Activated T-cell treated with anti-CD3 and anti-CD28 coated beads, Interleukin-2, amount 50 U/mL, for 72 hours (primary cell): ENCODE measurements around the gene AGRN. TPM values are rescaled to one million over a fixed set of nuclear protein-coding genes. Genes with fewer than 3 reads are reported as not detected.

Source experiments
- ATAC-seq, 2 donors: fragments of 150-1000 bp; cut with Tn5 transposase; replicated peaks in 1 of 2; 2 replicates each; pipeline ENCODE4 v1.10.0; 2021; ENCODE audit warnings: moderate library complexity in 2 of 2, mild to moderate bottlenecking in 1 of 2
- DNase-seq, 2 donors: peaks; one replicate each; pipeline ENCODE4 v3.0.0; 2021 to 2022; ENCODE audit warnings: mixed read lengths in 1 of 2
- H3K27ac Mint-ChIP-seq: one replicate; pipeline ENCODE4 v1.8.0; 2022; ENCODE audit warnings: mild to moderate bottlenecking, moderate library complexity, mixed read lengths
- H3K27me3 Mint-ChIP-seq: one replicate; pipeline ENCODE4 v1.8.0; 2022; ENCODE audit warnings: low read depth, mixed read lengths
- H3K36me3 Mint-ChIP-seq, 2 donors: one replicate each; pipeline ENCODE4 v1.8.0; 2022; ENCODE audit warnings: mixed read lengths in 2 of 2, mild to moderate bottlenecking in 1 of 2; ENCODE audit not compliant: insufficient read depth in 2 of 2
- H3K4me1 Mint-ChIP-seq: one replicate; pipeline ENCODE4 v1.8.0; 2022; ENCODE audit warnings: low read depth, mixed read lengths
- H3K4me3 Mint-ChIP-seq, 2 donors: one replicate each; pipeline ENCODE4 v1.8.0; 2022; ENCODE audit warnings: mild to moderate bottlenecking in 2 of 2, mixed read lengths in 2 of 2, moderate library complexity in 2 of 2
- H3K9me3 Mint-ChIP-seq, 2 donors: one replicate each; pipeline ENCODE4 v1.8.0; 2022; ENCODE audit warnings: mixed read lengths in 2 of 2
- total RNA-seq, 2 donors: library from RNA; stranded (reverse); gene quantifications; one replicate each; pipeline ENCODE4 v1.2.3, GENCODE V29; 2022

The AGRN gene
- total RNA-seq, 2 donors from 2014 or later: 69.0 to 112 TPM

GRCh38 chr1:1044455-1045078 is 24.6 kb downstream of the AGRN start:
- DNase-seq (no peak), ATAC-seq (no peak)
- Mint-ChIP-seq H3K9me3 (no peaks in the 10 kb centered on the region), H3K27ac (no peak overlapping the region), H3K4me1 (peaks cover 4% of the 10 kb centered on the region), H3K36me3 (peaks cover 0 to 1% of the 10 kb centered on the region in 2 donors), H3K4me3 (no peak overlapping the region), H3K27me3 (peaks cover 3% of the 10 kb centered on the region)

- Mint-ChIP-seq H3K27ac (no peak overlapping the region), H3K27me3 (no peaks in the 10 kb centered on the region), H3K9me3 (no peaks in the 10 kb centered on the region), H3K4me1 (no peaks in the 10 kb centered on the region), H3K36me3 (peaks cover 0 to 1% of the 10 kb centered on the region in 2 donors), H3K4me3 (no peak overlapping the region)
- ATAC-seq: no peak
- no peak for DNase-seq
Measured at GRCh38 chr1:1045129-1045528, 25.2 kb downstream of the AGRN start.

GRCh38 chr1:1046243-1046642 is 26.3 kb downstream of the AGRN start:
- ATAC-seq (no peak), DNase-seq (no peak)
- Mint-ChIP-seq H3K4me3 (no peak overlapping the region), H3K27ac (no peak overlapping the region), H3K4me1 (no peaks in the 10 kb centered on the region), H3K9me3 (no peaks in the 10 kb centered on the region), H3K36me3 (peaks cover 0 to 1% of the 10 kb centered on the region in 2 donors), H3K27me3 (no peaks in the 10 kb centered on the region)

GRCh38 chr1:1046767-1047166 is 26.8 kb downstream of the AGRN start:
- H3K4me1 Mint-ChIP-seq: no peaks in the 10 kb centered on the region
- peaks cover 0 to 1% of the 10 kb centered on the region in 2 donors for H3K36me3 Mint-ChIP-seq
- H3K4me3 Mint-ChIP-seq: no peak overlapping the region
- no peaks in the 10 kb centered on the region for H3K9me3 Mint-ChIP-seq
- H3K27ac Mint-ChIP-seq: no peak overlapping the region
- DNase-seq (no peak), ATAC-seq (no peak)
- no peaks in the 10 kb centered on the region for H3K27me3 Mint-ChIP-seq

- H3K36me3 Mint-ChIP-seq: peaks cover 0 to 1% of the 10 kb centered on the region in 2 donors
- ATAC-seq (no peak), DNase-seq (no peak)
- no peaks in the 10 kb centered on the region for H3K27me3 Mint-ChIP-seq
- H3K4me1 Mint-ChIP-seq: no peaks in the 10 kb centered on the region
- H3K27ac Mint-ChIP-seq: no peak overlapping the region
- H3K4me3 Mint-ChIP-seq: no peak overlapping the region
- peaks cover 0 to 3% of the 10 kb centered on the region in 2 donors for H3K9me3 Mint-ChIP-seq
Measured at GRCh38 chr1:1047407-1047806, 27.5 kb downstream of the AGRN start.

- ATAC-seq (no peak), DNase-seq (no peak)
- Mint-ChIP-seq H3K36me3 (peaks cover 0 to under 1% of the 10 kb centered on the region in 2 donors), H3K9me3 (peaks cover 0 to 3% of the 10 kb centered on the region in 2 donors), H3K27me3 (no peaks in the 10 kb centered on the region), H3K27ac (no peak overlapping the region), H3K4me1 (no peaks in the 10 kb centered on the region), H3K4me3 (no peak overlapping the region)
Measured at GRCh38 chr1:1047963-1048362, 28.0 kb downstream of the AGRN start.

- DNase-seq (no peak), ATAC-seq (no peak)
- H3K4me3 Mint-ChIP-seq: no peak overlapping the region
- peaks cover 0 to 3% of the 10 kb centered on the region in 2 donors for H3K9me3 Mint-ChIP-seq
- no peaks in the 10 kb centered on the region for H3K27me3 Mint-ChIP-seq
- no peaks in the 10 kb centered on the region for H3K4me1 Mint-ChIP-seq
- no peaks in the 10 kb centered on the region for H3K36me3 Mint-ChIP-seq
- no peak overlapping the region for H3K27ac Mint-ChIP-seq
Measured at GRCh38 chr1:1048765-1049164, 28.8 kb downstream of the AGRN start.

- no peak overlapping the region for H3K4me3 Mint-ChIP-seq
- no peaks in the 10 kb centered on the region for H3K36me3 Mint-ChIP-seq
- ATAC-seq: no peak
- H3K9me3 Mint-ChIP-seq: peaks cover 0 to 3% of the 10 kb centered on the region in 2 donors
- no peak for DNase-seq
- no peaks in the 10 kb centered on the region for H3K4me1 Mint-ChIP-seq
- no peaks in the 10 kb centered on the region for H3K27me3 Mint-ChIP-seq
- no peak overlapping the region for H3K27ac Mint-ChIP-seq
Measured at GRCh38 chr1:1049318-1050165, 29.6 kb downstream of the AGRN start.

- H3K4me1 Mint-ChIP-seq: no peaks in the 10 kb centered on the region
- H3K9me3 Mint-ChIP-seq: peaks cover 0 to 3% of the 10 kb centered on the region in 2 donors
- ATAC-seq (no peak), DNase-seq (no peak)
- no peak overlapping the region for H3K27ac Mint-ChIP-seq
- no peaks in the 10 kb centered on the region for H3K36me3 Mint-ChIP-seq
- H3K4me3 Mint-ChIP-seq: no peak overlapping the region
- H3K27me3 Mint-ChIP-seq: no peaks in the 10 kb centered on the region
Measured at GRCh38 chr1:1050577-1051052, 30.7 kb downstream of the AGRN start.

GRCh38 chr1:1051127-1051810 is 31.3 kb downstream of the AGRN start:
- Mint-ChIP-seq H3K27me3 (no peaks in the 10 kb centered on the region), H3K4me1 (no peaks in the 10 kb centered on the region), H3K36me3 (no peaks in the 10 kb centered on the region), H3K9me3 (peaks cover 0 to 3% of the 10 kb centered on the region in 2 donors), H3K4me3 (no peak overlapping the region), H3K27ac (no peak overlapping the region)
- no peak for DNase-seq
- no peak for ATAC-seq

GRCh38 chr1:1052003-1052840 is 32.3 kb downstream of the AGRN start:
- Mint-ChIP-seq H3K36me3 (no peaks in the 10 kb centered on the region), H3K9me3 (peaks cover 0 to 3% of the 10 kb centered on the region in 2 donors), H3K4me1 (no peaks in the 10 kb centered on the region), H3K27ac (no peak overlapping the region), H3K4me3 (no peak overlapping the region), H3K27me3 (no peaks in the 10 kb centered on the region)
- ATAC-seq (no peak), DNase-seq (no peak)

- DNase-seq (no peak), ATAC-seq (no peak)
- Mint-ChIP-seq H3K27ac (no peak overlapping the region), H3K27me3 (peaks cover 2% of the 10 kb centered on the region), H3K4me3 (no peak overlapping the region), H3K36me3 (no peaks in the 10 kb centered on the region), H3K4me1 (no peaks in the 10 kb centered on the region), H3K9me3 (peaks cover 0 to 3% of the 10 kb centered on the region in 2 donors)
Measured at GRCh38 chr1:1053022-1053421, 33.1 kb downstream of the AGRN start.
